OCI-M1 (cell line): Measurements from ENCODE around the gene C1orf216.
A peak's percentile ranks its signal among the peaks of the same experiment; 100 is the strongest.
"Not testable (repeated sequence)": the region's sequence is repeated elsewhere in the genome, so short reads cannot be mapped to it uniquely, and the experiment has no call there.

Source experiments
- DNase-seq: peaks from one replicate; lab custom pipeline; 2025; lab: John Stamatoyannopoulos, UW

Gene C1orf216

GRCh38 chr1:35706846-35707600 is 11.7 kb downstream of the C1orf216 start:
- DNase-seq: no peak

- no peak for DNase-seq
Observed at GRCh38 chr1:35702508-35702907, 16.2 kb downstream of the C1orf216 start.

GRCh38 chr1:35699152-35699551 is 19.5 kb downstream of the C1orf216 start:
- DNase-seq: not testable (repeated sequence)

GRCh38 chr1:35692317-35692716 is 26.4 kb downstream of the C1orf216 start:
- DNase-seq: peak; percentile 8

GRCh38 chr1:35691571-35692220 is 27.0 kb downstream of the C1orf216 start:
- DNase-seq: no peak

- no peak for DNase-seq
Observed at GRCh38 chr1:35691080-35691479, 27.6 kb downstream of the C1orf216 start.

- DNase-seq: not testable (repeated sequence)
Observed at GRCh38 chr1:35690103-35690502, 28.6 kb downstream of the C1orf216 start.

- no peak for DNase-seq
Observed at GRCh38 chr1:35688161-35688560, 30.5 kb downstream of the C1orf216 start.

GRCh38 chr1:35683012-35683411 is 35.7 kb downstream of the C1orf216 start:
- peak; percentile 39 for DNase-seq

- no peak for DNase-seq
Observed at GRCh38 chr1:35680271-35680670, 38.4 kb downstream of the C1orf216 start.

GRCh38 chr1:35675773-35676172 is 42.9 kb downstream of the C1orf216 start:
- no peak for DNase-seq

- peak; percentile 45 for DNase-seq
Observed at GRCh38 chr1:35674111-35674510, 44.6 kb downstream of the C1orf216 start.

GRCh38 chr1:35672116-35672515 is 46.6 kb downstream of the C1orf216 start:
- no peak for DNase-seq

GRCh38 chr1:35668506-35668905 is 50.2 kb downstream of the C1orf216 start:
- DNase-seq: no peak

- DNase-seq: no peak
Observed at GRCh38 chr1:35666916-35667315, 51.8 kb downstream of the C1orf216 start.

GRCh38 chr1:35666216-35666615 is 52.5 kb downstream of the C1orf216 start:
- DNase-seq: no peak
